IPS-15b (cell line): ENCODE measurements around the gene TBK1.

Source experiments
- H3K27me3 ChIP-seq: one replicate; pipeline ENCODE4 v1.6.1; 2013; ENCODE audit warnings: low read length; ENCODE audit not compliant: control insufficient read depth, insufficient read depth
- H3K36me3 ChIP-seq: one replicate; pipeline ENCODE4 v1.6.1; 2013; ENCODE audit warnings: low read length; ENCODE audit not compliant: control insufficient read depth, insufficient read depth
- H3K4me1 ChIP-seq: one replicate; pipeline ENCODE4 v1.6.1; 2013; ENCODE audit warnings: mild to moderate bottlenecking, low read length; ENCODE audit not compliant: control insufficient read depth, insufficient read depth
- H3K4me3 ChIP-seq: one replicate; pipeline ENCODE4 v1.5.1; 2013; ENCODE audit warnings: low read depth, low read length
- H3K9ac ChIP-seq: one replicate; pipeline ENCODE4 v1.6.1; 2013; ENCODE audit warnings: low read depth, mild to moderate bottlenecking, low read length
- H3K9me3 ChIP-seq: one replicate; pipeline ENCODE4 v1.6.1; 2013; ENCODE audit warnings: mild to moderate bottlenecking, low read length; ENCODE audit not compliant: control insufficient read depth, insufficient read depth

The TBK1 gene

GRCh38 chr12:64451687-64452558, at the start of gene TBK1:
Gene TBK1, plus strand, starts transcription at chr12:64452120. Its CDS starts 3,751 bp downstream, at chr12:64455871.
- Histone ChIP-seq H3K9me3 (no peaks in the 10 kb centered on the region), H3K4me3 (peak within 1 kb of the TSS; percentile 92), H3K4me1 (peaks cover 9% of the 10 kb centered on the region), H3K27me3 (no peaks in the 10 kb centered on the region), H3K36me3 (peaks cover 6% of the 10 kb centered on the region), H3K9ac (peak within 1 kb of the TSS; percentile 79)

- Histone ChIP-seq H3K9me3 (no peaks in the 10 kb centered on the region), H3K9ac (no peak overlapping the region), H3K36me3 (no peaks in the 10 kb centered on the region), H3K4me1 (peaks cover 3% of the 10 kb centered on the region), H3K27me3 (no peaks in the 10 kb centered on the region), H3K4me3 (no peak overlapping the region)
These were observed 49.7 kb upstream of the TBK1 start for GRCh38 chr12:64402181-64402580.

- H3K9ac ChIP-seq = peak within 1 kb of the TSS; percentile 96
- no peaks in the 10 kb centered on the region for H3K9me3 ChIP-seq
- H3K36me3 ChIP-seq = no peaks in the 10 kb centered on the region
- H3K4me1 ChIP-seq = peaks cover 10% of the 10 kb centered on the region
- H3K27me3 ChIP-seq = no peaks in the 10 kb centered on the region
- peak within 1 kb of the TSS; percentile 98 for H3K4me3 ChIP-seq
These were observed 48.0 kb upstream of the TBK1 start, which contains the start of gene XPOT for GRCh38 chr12:64403707-64404469. Gene XPOT, plus strand, starts transcription at chr12:64404392. Its CDS starts 5,644 bp downstream, at chr12:64410036.

GRCh38 chr12:64404470-64405256, 47.3 kb upstream of the TBK1 start:
- Histone ChIP-seq H3K4me1 (peaks cover 11% of the 10 kb centered on the region), H3K9ac (peak overlapping the region; percentile 96), H3K27me3 (no peaks in the 10 kb centered on the region), H3K36me3 (no peaks in the 10 kb centered on the region), H3K4me3 (peak overlapping the region; percentile 98), H3K9me3 (no peaks in the 10 kb centered on the region)

- Histone ChIP-seq H3K9me3 (no peaks in the 10 kb centered on the region), H3K4me3 (no peak overlapping the region), H3K27me3 (no peaks in the 10 kb centered on the region), H3K9ac (peak overlapping the region; percentile 37), H3K36me3 (peaks cover 6% of the 10 kb centered on the region), H3K4me1 (peaks cover 8% of the 10 kb centered on the region)
These were observed 44.3 kb upstream of the TBK1 start for GRCh38 chr12:64407342-64408223.

- Histone ChIP-seq H3K9me3 (no peaks in the 10 kb centered on the region), H3K4me3 (no peak overlapping the region), H3K36me3 (peaks cover 22% of the 10 kb centered on the region), H3K9ac (no peak overlapping the region), H3K27me3 (no peaks in the 10 kb centered on the region), H3K4me1 (peaks cover 8% of the 10 kb centered on the region)
These were observed 40.5 kb upstream of the TBK1 start for GRCh38 chr12:64411427-64411826.

GRCh38 chr12:64412459-64412858, 39.5 kb upstream of the TBK1 start:
- H3K4me1 ChIP-seq = peaks cover 8% of the 10 kb centered on the region
- no peak overlapping the region for H3K4me3 ChIP-seq
- no peaks in the 10 kb centered on the region for H3K27me3 ChIP-seq
- no peak overlapping the region for H3K9ac ChIP-seq
- H3K9me3 ChIP-seq = no peaks in the 10 kb centered on the region
- H3K36me3 ChIP-seq = peaks cover 30% of the 10 kb centered on the region

GRCh38 chr12:64413884-64414283, 38.0 kb upstream of the TBK1 start:
- Histone ChIP-seq H3K9ac (no peak overlapping the region), H3K4me3 (no peak overlapping the region), H3K36me3 (peaks cover 34% of the 10 kb centered on the region), H3K9me3 (no peaks in the 10 kb centered on the region), H3K27me3 (no peaks in the 10 kb centered on the region), H3K4me1 (peaks cover 1% of the 10 kb centered on the region)

- H3K27me3 ChIP-seq = no peaks in the 10 kb centered on the region
- H3K4me3 ChIP-seq = no peak overlapping the region
- no peak overlapping the region for H3K9ac ChIP-seq
- H3K36me3 ChIP-seq = peaks cover 38% of the 10 kb centered on the region
- H3K9me3 ChIP-seq = no peaks in the 10 kb centered on the region
- no peaks in the 10 kb centered on the region for H3K4me1 ChIP-seq
These were observed 33.7 kb upstream of the TBK1 start for GRCh38 chr12:64418209-64418608.

- Histone ChIP-seq H3K36me3 (peaks cover 37% of the 10 kb centered on the region), H3K4me3 (no peak overlapping the region), H3K27me3 (no peaks in the 10 kb centered on the region), H3K9me3 (no peaks in the 10 kb centered on the region), H3K9ac (no peak overlapping the region), H3K4me1 (no peaks in the 10 kb centered on the region)
These were observed 32.2 kb upstream of the TBK1 start for GRCh38 chr12:64419696-64420095.
